GM21619 (cell line): ENCODE measurements around the gene ASB2.
A peak's percentile ranks its signal among the peaks of the same experiment; 100 is the strongest.

ENCODE experiments used
- ATAC-seq: cut with Tn5 transposase; IDR thresholded peaks from one replicate; pipeline ENCODE4 v1.9.1; 2021; ENCODE audit not compliant: unreplicated experiment

Gene ASB2

GRCh38 chr14:93951635-93952540 is 24.5 kb downstream of the ASB2 start:
- ATAC-seq: no peak

GRCh38 chr14:93950948-93951634 is 25.3 kb downstream of the ASB2 start:
- no peak for ATAC-seq

GRCh38 chr14:93949511-93950075 is 26.8 kb downstream of the ASB2 start:
- ATAC-seq: no peak

- ATAC-seq: no peak
These were observed 29.1 kb downstream of the ASB2 start for GRCh38 chr14:93947282-93947681.

- ATAC-seq: no peak
These were observed 29.8 kb downstream of the ASB2 start for GRCh38 chr14:93946541-93947090.

- no peak for ATAC-seq
These were observed 30.3 kb downstream of the ASB2 start for GRCh38 chr14:93946104-93946503.

GRCh38 chr14:93945070-93945399 is 31.3 kb downstream of the ASB2 start:
- no peak for ATAC-seq

- ATAC-seq: no peak
These were observed 31.9 kb downstream of the ASB2 start for GRCh38 chr14:93944348-93945069.

GRCh38 chr14:93943930-93944329 is 32.4 kb downstream of the ASB2 start:
- no peak for ATAC-seq

GRCh38 chr14:93943052-93943451 is 33.3 kb downstream of the ASB2 start:
- no peak for ATAC-seq

- ATAC-seq: no peak
These were observed 35.0 kb downstream of the ASB2 start for GRCh38 chr14:93941293-93941910.

- no peak for ATAC-seq
These were observed 35.9 kb downstream of the ASB2 start for GRCh38 chr14:93940437-93940836.

- peak; percentile 91 for ATAC-seq
These were observed 36.8 kb downstream of the ASB2 start for GRCh38 chr14:93939304-93940229.

GRCh38 chr14:93938751-93939303 is 37.5 kb downstream of the ASB2 start:
- ATAC-seq: no peak

- ATAC-seq: no peak
These were observed 38.9 kb downstream of the ASB2 start for GRCh38 chr14:93937519-93937918.

- ATAC-seq: no peak
These were observed 39.4 kb downstream of the ASB2 start for GRCh38 chr14:93936926-93937325.

- ATAC-seq: no peak
These were observed 40.1 kb downstream of the ASB2 start for GRCh38 chr14:93936245-93936644.

- no peak for ATAC-seq
These were observed 41.2 kb downstream of the ASB2 start for GRCh38 chr14:93935213-93935612.

GRCh38 chr14:93932642-93933041 is 43.7 kb downstream of the ASB2 start:
- no peak for ATAC-seq
